Measurements from ENCODE around the gene OR52I2.
A peak's percentile ranks its signal among the peaks of the same experiment; 100 is the strongest.

OR52I2 gene

DNA sequence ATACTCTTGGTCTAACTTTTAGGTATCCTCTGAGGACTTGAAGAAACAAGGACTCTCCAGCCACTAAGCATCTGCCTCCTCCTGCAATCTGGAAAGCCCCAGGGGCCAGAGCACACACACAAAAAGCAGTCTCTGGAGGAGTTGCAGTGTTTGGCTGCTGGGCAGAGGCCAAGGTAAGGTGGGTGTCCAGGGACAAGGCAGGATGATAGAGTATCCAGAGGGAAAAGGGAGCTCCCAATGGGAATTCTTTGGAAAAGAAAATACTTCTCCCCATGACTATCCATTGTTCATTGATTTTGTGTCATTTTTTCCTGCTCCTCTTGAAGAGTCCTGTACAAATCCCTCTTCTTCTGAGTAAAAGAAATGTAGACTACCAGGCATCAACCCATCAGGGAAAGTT is at the start of gene OR52I2:
TSS of gene OR52I2 (plus strand) at position 301 of the 400 bp plus-strand sequence.
- TF ChIP-seq POLR2A (IDR thresholded peaks at IDR 0.05; ENCODE audit: low read length) (no peak), GATA1 (IDR thresholded peaks at IDR 0.05; ENCODE audit: low read depth, low read length) (no peak)
- no peak for DNase-seq

DNA sequence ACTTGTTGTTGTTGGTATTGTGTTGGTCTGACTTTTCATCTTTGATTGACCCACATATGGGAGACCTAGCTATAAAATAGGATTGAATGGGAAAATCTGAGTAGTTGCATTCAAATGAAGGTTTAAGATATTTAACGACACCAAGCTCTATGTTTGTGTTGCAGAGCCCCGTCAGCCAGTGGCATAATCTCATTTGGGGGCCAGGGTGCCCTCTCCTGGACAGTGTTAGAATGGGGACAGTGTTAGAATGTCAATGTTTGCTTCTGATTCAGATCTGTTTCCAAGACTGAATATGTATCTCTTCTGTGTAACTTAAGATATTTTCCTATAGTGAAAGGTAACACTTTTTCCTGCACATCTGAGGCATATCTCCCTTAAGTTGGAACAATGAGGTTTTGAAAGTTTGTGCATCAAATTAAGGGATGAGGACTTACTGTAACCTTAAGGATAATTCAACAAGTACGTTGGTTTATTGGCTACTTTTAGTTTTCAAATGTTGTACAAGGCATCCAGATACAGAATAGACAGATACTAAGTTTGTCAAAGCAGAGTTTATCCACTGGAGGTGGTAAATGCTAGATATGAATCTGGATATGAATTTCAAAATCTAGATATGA is 41.8 kb upstream of the OR52I2 start:
- TF ChIP-seq GATA1 (IDR thresholded peaks at IDR 0.05; ENCODE audit: low read depth, low read length) (no peak), POLR2A (IDR thresholded peaks at IDR 0.05; ENCODE audit: low read length) (no peak)
- DNase-seq: peak; percentile 41 to 67

DNA sequence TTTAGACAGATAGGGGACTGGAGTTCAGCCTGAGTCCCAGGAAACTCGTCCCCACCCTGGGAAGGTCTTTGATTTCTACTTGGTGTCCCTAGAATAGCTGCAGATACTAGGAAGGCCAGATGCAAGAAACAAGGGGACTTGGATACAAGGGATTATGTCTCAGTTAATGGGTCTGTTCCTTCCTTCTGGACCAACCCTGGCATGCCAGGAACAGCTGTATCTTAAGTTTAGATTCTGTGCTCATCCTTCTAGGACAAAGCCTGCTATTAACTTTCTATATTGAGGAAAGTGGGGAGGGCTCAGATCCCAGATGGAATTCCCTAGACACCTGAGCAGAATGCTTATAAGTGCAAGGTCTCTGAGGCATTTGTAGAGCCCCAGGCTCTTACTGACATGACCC is 40.5 kb upstream of the OR52I2 start:
- DNase-seq: no peak
- TF ChIP-seq GATA1 (IDR thresholded peaks at IDR 0.05; ENCODE audit: low read depth, low read length) (no peak), POLR2A (IDR thresholded peaks at IDR 0.05; ENCODE audit: low read length) (no peak)

DNA sequence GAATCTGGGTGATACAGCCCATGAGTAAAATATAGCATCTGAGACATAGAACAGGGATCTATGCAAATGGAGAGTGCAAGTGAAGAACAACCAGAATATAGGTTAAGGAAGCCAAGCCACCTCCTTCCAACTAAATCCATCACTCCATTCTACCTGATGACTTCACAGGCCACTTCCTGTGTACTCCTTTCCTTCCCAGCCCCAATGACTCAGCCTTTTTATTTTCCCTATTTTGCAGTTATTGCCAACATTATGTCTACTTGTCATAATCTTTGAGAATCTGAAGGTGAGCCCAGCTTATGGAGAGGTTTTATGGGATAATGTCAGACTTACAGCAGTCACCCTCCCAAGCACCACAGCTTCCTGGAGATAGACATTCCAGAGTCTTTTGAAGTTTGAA is 38.0 kb upstream of the OR52I2 start:
- DNase-seq: no peak
- TF ChIP-seq GATA1 (IDR thresholded peaks at IDR 0.05; ENCODE audit: low read depth, low read length) (no peak), POLR2A (IDR thresholded peaks at IDR 0.05; ENCODE audit: low read length) (no peak)

DNA sequence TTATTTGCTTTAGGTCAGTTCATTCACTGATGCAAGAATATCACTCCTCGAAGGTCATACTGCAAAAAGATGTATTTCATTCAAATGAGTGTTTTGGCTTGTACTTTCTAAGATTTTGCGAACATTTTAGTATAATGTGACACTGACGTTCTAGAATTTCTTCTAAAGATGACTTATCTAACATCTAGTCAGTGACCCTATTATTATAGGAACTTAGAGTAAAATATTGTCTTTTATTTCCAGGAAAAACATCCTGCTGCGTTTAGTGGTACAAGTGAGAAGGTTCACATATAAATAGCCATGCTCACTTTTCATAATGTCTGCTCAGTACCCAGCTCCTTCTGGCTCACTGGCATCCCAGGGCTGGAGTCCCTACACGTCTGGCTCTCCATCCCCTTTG is 36.7 kb upstream of the OR52I2 start, which contains the start of gene OR52M1:
TSS of gene OR52M1 (plus strand) at position 301 of the 400 bp plus-strand sequence. CDS start at position 301, 0 bp downstream.
- DNase-seq: no peak
- no peak for TF ChIP-seq POLR2A (IDR thresholded peaks at IDR 0.05; ENCODE audit: low read length)
- no peak for TF ChIP-seq GATA1 (IDR thresholded peaks at IDR 0.05; ENCODE audit: low read depth, low read length)

DNA sequence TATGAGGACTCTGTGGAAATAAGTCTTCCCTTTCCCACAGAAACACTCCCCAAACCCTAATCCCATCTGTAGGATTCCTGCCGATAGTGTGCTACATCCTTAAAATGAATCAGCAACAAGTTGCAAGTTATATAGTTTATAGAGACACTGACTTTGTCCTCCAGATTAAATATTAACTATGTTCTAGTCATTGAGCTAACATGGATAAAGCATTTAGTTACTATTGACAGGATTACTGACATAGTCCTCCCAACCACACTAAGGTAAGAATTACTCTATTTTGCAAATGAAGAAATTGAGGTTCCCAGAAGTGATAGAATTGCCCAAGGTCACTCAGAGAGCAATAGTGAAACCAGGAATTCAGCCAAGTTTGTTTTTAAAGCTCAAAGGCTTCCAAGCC is 34.7 kb upstream of the OR52I2 start:
- TF ChIP-seq POLR2A (IDR thresholded peaks at IDR 0.05; ENCODE audit: low read length): no peak
- no peak for TF ChIP-seq GATA1 (IDR thresholded peaks at IDR 0.05; ENCODE audit: low read depth, low read length)
- DNase-seq: no peak

DNA sequence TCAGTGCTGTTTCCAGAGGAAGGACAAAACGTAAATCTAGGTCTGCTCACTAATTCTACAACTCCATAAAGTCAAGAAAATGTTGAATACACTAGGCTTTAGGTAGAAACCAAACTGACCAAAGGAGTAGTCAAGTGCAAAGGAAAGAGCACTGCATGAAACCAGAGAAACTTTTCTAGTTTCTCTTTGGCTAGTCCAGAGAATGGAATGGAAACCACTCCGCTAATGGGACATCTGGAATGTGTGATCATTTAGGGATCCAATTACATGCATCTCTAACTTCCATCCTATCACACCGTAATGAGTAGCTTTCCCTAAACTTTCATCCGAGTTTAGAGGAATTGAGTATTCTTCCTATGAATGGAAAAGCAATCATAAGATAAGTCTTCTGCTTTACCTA is 34.1 kb upstream of the OR52I2 start:
- no peak for DNase-seq
- TF ChIP-seq GATA1 (IDR thresholded peaks at IDR 0.05; ENCODE audit: low read depth, low read length) (no peak), POLR2A (IDR thresholded peaks at IDR 0.05; ENCODE audit: low read length) (no peak)

DNA sequence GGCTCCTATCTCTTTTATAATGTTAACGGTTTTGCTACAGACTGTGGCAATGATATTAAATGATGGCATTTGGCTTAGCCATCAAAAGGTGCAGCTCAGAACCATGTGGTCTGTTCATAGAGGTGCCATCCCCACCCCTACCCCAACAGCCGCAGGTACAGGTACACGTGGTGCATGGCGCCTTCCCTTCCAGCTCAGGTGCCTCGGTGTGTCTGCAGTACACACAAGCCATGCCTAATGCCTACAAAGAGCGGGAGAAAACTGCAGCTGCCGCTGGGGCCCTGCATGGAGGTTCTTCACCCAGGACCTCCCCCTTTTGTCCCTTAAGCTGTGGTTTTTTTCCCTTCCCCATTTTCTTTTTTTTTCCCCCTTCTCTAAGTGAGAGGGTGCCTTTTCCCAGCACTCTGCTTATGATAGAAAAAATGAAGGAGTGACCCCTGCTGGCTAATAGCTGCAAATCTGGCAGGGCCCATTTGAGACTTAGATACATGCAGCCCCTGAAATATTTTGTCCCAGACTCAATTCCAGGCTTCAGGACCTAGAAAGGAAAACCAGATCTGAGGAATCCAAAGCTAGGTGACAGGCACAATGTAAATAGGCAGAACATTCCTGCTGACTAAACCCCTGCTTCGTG is 30.1 kb upstream of the OR52I2 start:
- TF ChIP-seq POLR2A (IDR thresholded peaks at IDR 0.05; ENCODE audit: low read length) (no peak), GATA1 (IDR thresholded peaks at IDR 0.05; ENCODE audit: low read depth, low read length) (no peak)
- peak; percentile 10 to 21 for DNase-seq

DNA sequence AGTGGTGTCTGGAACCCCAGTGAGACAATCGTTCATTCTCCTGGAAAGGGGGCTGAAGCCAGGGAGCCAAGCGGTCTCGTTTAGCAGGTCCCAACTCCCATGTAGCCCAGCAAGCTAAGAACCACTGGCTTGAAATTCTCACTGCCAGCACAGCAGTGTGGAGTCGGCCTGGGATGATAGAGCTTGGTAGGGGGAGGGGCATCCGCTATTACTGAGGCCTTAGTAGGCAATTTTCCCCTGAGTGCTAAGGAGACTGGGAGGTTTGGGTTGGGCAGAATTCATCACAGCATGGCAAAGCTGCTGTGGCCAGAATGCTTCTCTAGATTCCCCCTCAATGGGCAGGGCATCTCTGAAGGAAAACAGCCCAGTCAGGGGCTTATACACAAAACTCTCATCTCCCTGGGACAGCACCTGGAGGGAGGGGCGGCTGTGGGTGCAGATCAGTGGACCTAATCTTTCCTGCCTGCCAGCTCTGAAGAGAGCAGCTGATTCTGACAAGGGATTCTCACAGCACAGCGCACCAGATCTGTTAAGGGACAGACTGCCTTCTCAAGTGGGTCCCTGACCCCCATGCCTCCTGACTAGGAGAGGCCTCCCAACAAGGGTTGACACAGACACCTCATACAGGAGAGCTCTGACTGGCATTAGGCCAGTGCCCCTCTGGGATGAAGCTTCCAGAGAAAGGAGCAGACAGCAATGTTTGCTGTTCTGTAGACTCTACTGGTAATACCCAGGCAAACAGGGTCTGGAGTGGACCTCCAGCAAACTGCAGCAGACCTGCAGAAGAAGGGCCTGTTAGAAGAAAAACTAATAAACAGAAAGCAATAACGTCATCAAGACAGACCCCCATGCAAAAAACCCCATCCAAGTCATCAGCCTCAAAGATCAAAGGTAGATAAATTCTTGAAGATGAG is 21.8 kb upstream of the OR52I2 start:
- TF ChIP-seq GATA1 (IDR thresholded peaks at IDR 0.05; ENCODE audit: low read depth, low read length) (no peak), POLR2A (IDR thresholded peaks at IDR 0.05; ENCODE audit: low read length) (no peak)
- no peak for DNase-seq

DNA sequence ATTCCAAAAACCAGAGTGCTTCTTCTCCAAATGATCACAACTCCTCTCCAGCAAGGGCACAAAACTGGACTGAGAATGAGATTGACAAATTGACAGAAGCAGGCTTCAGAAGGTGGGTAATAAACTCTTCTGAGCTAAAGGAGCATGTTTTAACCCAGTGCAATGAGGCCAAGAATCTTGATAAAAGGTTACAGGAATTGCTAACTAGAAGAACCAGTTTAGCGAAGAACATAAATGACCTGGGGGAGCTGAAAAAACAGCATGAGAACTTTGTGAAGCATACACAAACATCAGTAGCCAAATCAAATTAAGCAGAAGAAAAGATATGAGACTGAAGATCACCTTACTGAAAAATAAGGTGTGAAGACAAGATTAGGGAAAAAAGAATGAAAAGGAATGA is 21.1 kb upstream of the OR52I2 start:
- TF ChIP-seq POLR2A (IDR thresholded peaks at IDR 0.05; ENCODE audit: low read length): no peak
- TF ChIP-seq GATA1 (IDR thresholded peaks at IDR 0.05; ENCODE audit: low read depth, low read length): no peak
- DNase-seq: no peak

DNA sequence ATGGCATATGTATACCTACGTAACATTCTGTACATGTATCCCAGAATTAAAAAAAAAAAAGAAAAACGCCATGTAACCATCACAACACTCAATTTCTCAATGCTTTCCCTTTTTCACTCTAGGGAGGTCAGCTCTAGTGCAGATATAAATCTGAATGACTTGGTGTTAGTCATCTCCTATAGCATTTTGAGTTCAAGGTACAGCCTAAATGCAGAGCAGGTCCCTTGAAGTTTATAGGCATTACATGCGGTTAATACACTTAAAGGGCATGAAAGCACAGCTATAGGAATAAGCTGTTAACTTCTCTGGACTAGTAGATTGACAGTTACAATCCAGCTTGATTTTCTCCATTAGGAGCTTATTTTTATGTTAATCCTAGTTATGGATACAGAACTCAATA is 16.2 kb upstream of the OR52I2 start:
- no peak for TF ChIP-seq POLR2A (IDR thresholded peaks at IDR 0.05; ENCODE audit: low read length)
- no peak for TF ChIP-seq GATA1 (IDR thresholded peaks at IDR 0.05; ENCODE audit: low read depth, low read length)

DNA sequence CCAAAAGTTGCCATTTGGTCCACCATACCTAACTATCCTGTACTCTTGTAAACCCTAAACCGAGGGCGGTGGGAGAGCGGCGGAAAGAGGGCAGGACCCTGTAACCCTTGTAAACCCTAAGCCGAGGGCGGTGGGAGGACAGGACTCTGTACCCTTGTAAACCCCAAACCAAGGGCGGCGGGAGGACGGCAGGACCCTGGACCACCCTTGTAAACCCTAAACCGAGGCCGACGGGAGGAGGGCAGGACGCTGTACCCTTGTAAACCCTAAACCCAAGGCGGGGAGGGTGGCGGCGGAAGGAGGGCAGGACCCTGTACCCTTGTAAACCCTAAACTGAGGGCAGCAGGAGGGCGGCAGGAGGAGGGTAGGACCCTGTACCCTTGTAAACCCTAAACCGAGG is 12.5 kb upstream of the OR52I2 start:
- TF ChIP-seq GATA1 (IDR thresholded peaks at IDR 0.05; ENCODE audit: low read depth, low read length): no peak
- DNase-seq: no peak

More for the DNA sequence above, 16.2 kb upstream of the OR52I2 start:
- DNase-seq: no peak

DNA sequence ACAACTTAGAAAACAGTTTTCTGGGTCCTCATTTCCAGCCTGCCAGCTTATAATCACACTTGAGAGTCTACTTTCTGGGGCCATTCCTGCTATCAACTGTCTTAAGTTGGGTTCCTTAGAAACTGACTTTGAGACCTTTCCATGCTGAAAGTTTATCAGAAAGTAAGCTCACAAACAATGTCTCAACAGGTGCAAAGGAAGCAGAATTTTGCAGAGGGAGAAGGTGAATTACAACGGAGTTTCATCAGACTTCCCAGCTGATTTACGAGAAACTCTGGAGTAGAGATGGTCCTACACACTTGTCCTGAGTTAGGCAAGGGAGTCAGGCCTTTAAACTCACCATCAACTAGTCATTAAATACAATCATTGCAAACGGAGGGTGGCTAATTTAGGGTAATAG is 4.7 kb upstream of the OR52I2 start:
- TF ChIP-seq POLR2A (IDR thresholded peaks at IDR 0.05; ENCODE audit: low read length) (no peak), GATA1 (IDR thresholded peaks at IDR 0.05; ENCODE audit: low read depth, low read length) (no peak)

DNA sequence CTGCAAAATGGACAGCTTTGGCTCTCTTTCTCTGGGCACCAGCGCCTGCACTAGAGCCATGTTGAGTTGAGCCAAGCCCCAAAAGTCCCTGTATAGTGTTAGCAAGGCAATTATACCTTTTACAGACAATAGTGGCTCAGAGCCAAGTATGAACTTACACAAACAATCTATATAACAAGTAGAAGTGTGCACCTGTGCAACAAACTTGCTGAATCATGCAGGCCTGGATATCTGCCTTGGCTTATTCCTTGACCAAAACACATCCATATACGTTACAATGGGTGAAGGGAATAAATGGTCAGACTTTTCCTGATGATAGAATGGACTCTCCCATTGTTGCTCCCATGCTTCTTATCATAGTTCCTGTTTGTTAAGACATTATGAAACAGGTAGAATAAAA is 3.8 kb upstream of the OR52I2 start:
- no peak for TF ChIP-seq GATA1 (IDR thresholded peaks at IDR 0.05; ENCODE audit: low read depth, low read length)
- TF ChIP-seq POLR2A (IDR thresholded peaks at IDR 0.05; ENCODE audit: low read length): no peak
- no peak for DNase-seq

More for the DNA sequence above, 4.7 kb upstream of the OR52I2 start:
- no peak for DNase-seq

Data from erythroblast (primary cell).